Fibroblast of villous mesenchyme (primary cell): Measurements from ENCODE around the gene HIP1R. TPM values are rescaled to one million over a fixed set of nuclear protein-coding genes. Genes with fewer than 3 reads are reported as not detected.

Source experiments
- DNase-seq: peaks from one replicate; pipeline ENCODE4 v3.0.0-alpha.2; 2010; ENCODE audit warnings: low read depth
- H3K4me3 ChIP-seq: 2 replicates; pipeline ENCODE4 v1.5.1; 2011; ENCODE audit warnings: low read depth, mild to moderate bottlenecking, low read length
- CTCF ChIP-seq: IDR thresholded peaks from 2 replicates; pipeline ENCODE4 v1.5.1; 2012; ENCODE audit warnings: low read depth, mild to moderate bottlenecking, low read length; ENCODE audit not compliant: insufficient read depth
- total RNA-seq: library from RNA; depleted of rRNA; stranded (reverse); fragments of >200 nt; gene quantifications from 2 replicates; pipeline ENCODE4 v1.2.3, GENCODE V29; 2012

Gene HIP1R
- total RNA-seq, 1 donor = 11.2 TPM

DNA sequence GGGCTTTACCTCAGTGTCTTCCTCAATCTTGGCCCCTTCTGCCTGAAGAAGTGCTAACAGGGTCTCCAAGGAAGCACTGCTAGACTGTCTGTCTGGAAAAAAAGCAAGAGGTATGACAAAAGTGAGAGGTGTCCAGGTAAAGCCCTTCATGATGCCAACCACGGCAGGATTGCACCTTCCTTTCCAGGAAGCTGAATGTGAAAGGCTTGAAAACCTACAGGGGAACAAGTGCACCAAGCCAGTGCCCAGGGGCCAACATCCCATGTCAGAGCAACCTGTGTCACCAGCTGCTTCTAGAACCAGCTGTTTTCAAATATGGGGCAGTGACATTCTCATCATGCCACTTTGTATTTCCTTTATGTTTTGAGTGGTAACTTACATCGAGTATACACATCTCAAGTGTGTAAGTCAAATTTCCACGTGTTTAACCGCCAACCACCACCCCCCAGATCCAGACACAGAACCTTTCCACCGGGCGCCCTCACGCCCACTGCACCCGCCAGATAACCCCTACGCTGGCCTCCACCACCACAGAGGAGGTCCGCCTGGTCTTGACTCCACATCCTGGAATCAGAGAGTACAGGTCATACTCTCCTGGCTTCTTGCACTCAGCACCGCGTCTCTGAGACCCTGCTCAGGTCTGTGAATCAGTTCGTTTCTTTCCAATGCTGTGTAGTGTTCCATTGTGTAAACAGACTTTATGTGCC, 33.4 kb downstream of the HIP1R start:
- TF ChIP-seq CTCF = no peak
- no peak overlapping the region for H3K4me3 ChIP-seq
- no peak for DNase-seq

DNA sequence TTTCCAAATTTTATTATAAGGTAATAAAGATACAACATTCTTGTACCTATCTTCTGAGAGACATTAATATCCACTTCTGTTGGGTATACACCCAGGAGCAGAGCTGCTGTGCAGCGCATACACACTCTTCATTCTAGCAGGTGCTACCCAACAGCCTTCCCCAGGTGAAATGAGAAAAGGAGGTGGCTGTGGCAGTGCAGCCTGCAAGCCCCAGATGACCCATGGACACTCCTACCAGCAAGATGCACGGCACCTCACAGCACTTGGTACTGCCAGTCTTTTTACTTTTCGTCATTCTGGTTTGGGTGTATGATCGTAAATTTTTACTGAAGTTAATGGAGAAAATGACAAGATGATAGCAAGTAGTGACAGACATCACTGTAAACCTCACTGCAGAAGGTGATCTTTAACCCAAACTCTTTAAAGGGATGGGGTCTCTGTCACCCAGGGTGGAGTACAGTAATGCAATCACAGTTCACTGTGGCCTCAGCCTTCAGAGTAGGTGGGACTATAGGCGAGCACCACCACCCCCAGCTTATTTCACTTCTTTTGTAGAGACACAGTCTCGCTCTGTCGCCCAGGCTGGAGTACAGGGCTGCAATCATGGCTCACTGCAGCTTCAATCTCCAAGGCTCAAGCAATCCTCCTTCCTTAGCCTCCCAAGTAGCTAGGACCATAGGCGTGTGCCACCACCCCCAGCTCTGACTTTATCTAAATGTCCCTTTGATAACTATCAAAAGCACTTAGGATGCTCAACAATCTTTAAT, 34.1 kb downstream of the HIP1R start:
- no peak for DNase-seq
- TF ChIP-seq CTCF = no peak
- H3K4me3 ChIP-seq = no peak overlapping the region

DNA sequence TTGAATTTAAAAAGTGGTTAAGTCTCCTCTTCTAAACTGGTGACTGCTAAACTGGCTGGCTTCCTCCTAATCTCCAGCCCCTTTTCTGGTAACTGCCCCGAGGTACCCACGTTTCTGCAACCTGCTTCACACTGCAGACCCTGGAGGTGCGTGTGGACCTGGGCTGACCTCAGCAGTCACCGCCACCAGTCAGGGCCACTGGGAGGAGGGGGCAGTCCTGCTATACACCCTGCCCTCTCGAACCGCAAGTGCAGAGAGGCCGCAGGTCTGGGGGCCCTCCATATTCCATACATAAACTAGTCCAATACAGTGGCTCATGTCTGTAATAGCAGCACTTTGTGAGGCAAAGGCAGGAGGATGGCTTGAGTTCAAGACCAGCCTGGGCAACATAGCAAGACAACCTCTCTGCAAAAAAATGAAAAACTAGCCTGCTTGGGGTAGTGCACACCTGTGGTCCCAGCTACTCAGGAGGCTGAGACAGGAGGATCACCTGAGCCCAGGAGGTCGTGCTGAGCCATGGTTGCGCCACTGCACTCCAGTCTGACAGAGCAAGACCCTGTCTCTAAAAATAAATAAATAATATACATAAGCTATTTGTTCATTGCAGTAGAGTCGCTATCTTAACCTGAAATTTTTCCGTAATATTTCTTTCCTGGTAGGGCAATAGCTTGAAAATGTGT, 35.0 kb downstream of the HIP1R start:
- DNase-seq = no peak
- TF ChIP-seq CTCF = no peak
- H3K4me3 ChIP-seq = no peak overlapping the region

DNA sequence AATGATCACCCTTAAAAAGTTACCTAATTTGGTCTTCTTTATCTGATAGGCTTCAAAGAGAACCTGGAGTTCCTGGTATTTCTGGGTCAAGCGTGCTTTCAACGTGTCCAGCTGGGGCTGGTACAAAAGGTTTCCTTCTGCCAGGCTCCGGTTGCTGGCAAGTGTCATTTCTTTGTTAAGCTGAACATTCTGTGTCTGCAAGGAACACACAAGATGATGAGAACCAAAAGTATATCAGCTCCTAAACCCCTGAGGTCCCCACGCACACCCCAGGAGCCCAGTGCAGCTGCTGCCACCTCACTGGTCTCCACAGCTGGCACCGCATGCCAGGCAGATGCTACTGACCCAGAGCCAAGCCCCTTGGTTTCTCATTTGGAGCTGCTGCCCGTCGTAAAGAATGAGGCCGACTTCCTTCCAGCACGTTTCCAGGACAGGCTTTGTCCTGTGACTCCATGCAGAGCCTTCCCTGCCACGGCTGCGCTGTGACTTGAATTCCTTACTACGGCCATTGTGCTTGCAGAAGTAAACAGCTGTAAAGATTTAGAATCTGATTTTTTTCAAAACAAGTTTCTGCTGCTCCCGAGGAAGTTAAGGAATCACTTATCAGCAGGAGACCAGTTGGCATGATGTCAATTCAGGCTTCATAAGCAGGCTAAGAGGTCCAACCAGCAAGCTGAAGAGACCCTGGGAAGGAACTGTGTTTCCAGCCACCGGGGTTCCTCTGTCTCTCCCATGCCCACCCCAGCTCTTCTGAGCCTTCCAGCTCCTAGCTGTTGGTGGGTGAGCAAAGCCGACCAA, 35.8 kb downstream of the HIP1R start:
- DNase-seq = peak; percentile 79
- TF ChIP-seq CTCF = no peak
- peak overlapping the region; percentile 22 for H3K4me3 ChIP-seq

GRCh38 chr12:122871851-122872780, 36.9 kb downstream of the HIP1R start:
- no peak for TF ChIP-seq CTCF
- H3K4me3 ChIP-seq = peak overlapping the region; percentile 22
- peak; percentile 73 for DNase-seq

GRCh38 chr12:122872815-122873361, 37.6 kb downstream of the HIP1R start:
- TF ChIP-seq CTCF = no peak
- no peak overlapping the region for H3K4me3 ChIP-seq
- no peak for DNase-seq
